Measurements from ENCODE around the gene TBC1D16. TPM values are rescaled to one million over a fixed set of nuclear protein-coding genes. Genes with fewer than 3 reads are reported as not detected.

TBC1D16 gene
- total RNA-seq, 1 experiment from 2014 or later: 96.1 TPM

DNA sequence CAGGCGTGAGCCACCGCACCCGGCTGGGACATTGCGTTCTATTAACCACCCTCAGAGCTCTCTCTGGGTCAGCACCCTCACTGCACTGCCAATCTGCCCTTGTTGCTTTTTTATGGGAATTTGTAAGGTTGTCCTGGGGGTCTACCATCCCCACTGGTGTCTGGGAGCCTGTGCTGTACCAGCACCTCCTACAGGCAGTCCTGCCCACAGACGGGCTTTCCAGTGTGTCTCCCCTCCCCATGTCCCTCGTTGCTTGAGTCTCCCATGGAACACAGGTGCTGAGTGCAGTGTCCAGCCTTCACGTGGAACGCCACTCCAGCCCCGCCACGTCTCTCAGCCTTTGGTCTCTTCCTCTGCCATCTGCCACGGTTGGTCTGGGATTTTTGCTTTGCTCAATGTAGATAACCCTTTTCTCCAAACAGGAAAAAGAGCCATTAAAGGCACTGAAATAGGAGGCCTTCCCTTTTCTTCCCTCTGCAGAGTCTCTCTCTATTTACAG is 128.4 kb downstream of the TBC1D16 start:
- DNase-seq (ENCODE audit: low spot score) (peak; percentile 8), ATAC-seq (no peak)
- ChIA-PET CTCF (no interaction called here), POLR2A (no interaction called here)
- H3K4me3 Mint-ChIP-seq: no peak overlapping the region
- no peak for TF ChIP-seq E2F5 (CRISPR knock-in tag; IDR thresholded peaks at IDR 0.05)
- TF ChIP-seq HMGA2 (CRISPR knock-in tag; IDR thresholded peaks at IDR 0.05): no peak
- TF ChIP-seq TEAD4 (CRISPR knock-in tag; IDR thresholded peaks at IDR 0.05): no peak
- TF ChIP-seq ZNF138 (CRISPR knock-in tag; conservative IDR thresholded peaks at IDR 0.05): no peak
- no peak for TF ChIP-seq NFYB (CRISPR knock-in tag; conservative IDR thresholded peaks at IDR 0.05; ENCODE audit: low read depth)
- TF ChIP-seq NR2C2 (CRISPR knock-in tag; IDR thresholded peaks at IDR 0.05): no peak
- TF ChIP-seq ARID4B (CRISPR knock-in tag; IDR thresholded peaks at IDR 0.05; ENCODE audit: borderline replicate concordance): no peak
- TF ChIP-seq, protein P1, sequence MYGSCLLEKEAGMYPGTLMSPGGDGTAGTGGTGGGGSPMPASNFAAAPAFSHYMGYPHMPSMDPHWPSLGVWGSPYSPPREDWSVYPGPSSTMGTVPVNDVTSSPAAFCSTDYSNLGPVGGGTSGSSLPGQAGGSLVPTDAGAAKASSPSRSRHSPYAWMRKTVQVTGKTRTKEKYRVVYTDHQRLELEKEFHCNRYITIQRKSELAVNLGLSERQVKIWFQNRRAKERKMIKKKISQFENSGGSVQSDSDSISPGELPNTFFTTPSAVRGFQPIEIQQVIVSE (CRISPR knock-in tag; IDR thresholded peaks at IDR 0.05; ENCODE audit: borderline replicate concordance): no peak
- no peak for TF ChIP-seq ELF4 (CRISPR knock-in tag; IDR thresholded peaks at IDR 0.05; ENCODE audit: low read depth)
- TF ChIP-seq, protein P2, sequence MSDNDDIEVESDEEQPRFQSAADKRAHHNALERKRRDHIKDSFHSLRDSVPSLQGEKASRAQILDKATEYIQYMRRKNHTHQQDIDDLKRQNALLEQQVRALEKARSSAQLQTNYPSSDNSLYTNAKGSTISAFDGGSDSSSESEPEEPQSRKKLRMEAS (CRISPR knock-in tag; IDR thresholded peaks at IDR 0.05): no peak
- TF ChIP-seq CREB1 (CRISPR knock-in tag; IDR thresholded peaks at IDR 0.05): no peak
- no peak for TF ChIP-seq GABPB1 (CRISPR knock-in tag; IDR thresholded peaks at IDR 0.05)
- no peak for TF ChIP-seq EMX1 (CRISPR knock-in tag; IDR thresholded peaks at IDR 0.05)
- TF ChIP-seq ZSCAN18 (CRISPR knock-in tag; IDR thresholded peaks at IDR 0.05): no peak
- TF ChIP-seq, protein P3, sequence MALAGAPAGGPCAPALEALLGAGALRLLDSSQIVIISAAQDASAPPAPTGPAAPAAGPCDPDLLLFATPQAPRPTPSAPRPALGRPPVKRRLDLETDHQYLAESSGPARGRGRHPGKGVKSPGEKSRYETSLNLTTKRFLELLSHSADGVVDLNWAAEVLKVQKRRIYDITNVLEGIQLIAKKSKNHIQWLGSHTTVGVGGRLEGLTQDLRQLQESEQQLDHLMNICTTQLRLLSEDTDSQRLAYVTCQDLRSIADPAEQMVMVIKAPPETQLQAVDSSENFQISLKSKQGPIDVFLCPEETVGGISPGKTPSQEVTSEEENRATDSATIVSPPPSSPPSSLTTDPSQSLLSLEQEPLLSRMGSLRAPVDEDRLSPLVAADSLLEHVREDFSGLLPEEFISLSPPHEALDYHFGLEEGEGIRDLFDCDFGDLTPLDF (CRISPR knock-in tag; IDR thresholded peaks at IDR 0.05): no peak
- TF ChIP-seq ZNF671 (CRISPR knock-in tag; IDR thresholded peaks at IDR 0.05): no peak
- no peak for TF ChIP-seq RELA (CRISPR knock-in tag; IDR thresholded peaks at IDR 0.05; ENCODE audit: borderline replicate concordance)
- no peaks in the 10 kb centered on the region for H3K9me3 Mint-ChIP-seq
- H3K36me3 Mint-ChIP-seq: no peaks in the 10 kb centered on the region
- peaks cover 10% of the 10 kb centered on the region for H3K4me1 Mint-ChIP-seq
- H3K27ac Mint-ChIP-seq: peak overlapping the region; percentile 63; the same call in 1 of the 2 replicates
- H3K27me3 Mint-ChIP-seq (ENCODE audit: low read depth): peaks cover 2% of the 10 kb centered on the region; the same call in 1 of the 2 replicates

DNA sequence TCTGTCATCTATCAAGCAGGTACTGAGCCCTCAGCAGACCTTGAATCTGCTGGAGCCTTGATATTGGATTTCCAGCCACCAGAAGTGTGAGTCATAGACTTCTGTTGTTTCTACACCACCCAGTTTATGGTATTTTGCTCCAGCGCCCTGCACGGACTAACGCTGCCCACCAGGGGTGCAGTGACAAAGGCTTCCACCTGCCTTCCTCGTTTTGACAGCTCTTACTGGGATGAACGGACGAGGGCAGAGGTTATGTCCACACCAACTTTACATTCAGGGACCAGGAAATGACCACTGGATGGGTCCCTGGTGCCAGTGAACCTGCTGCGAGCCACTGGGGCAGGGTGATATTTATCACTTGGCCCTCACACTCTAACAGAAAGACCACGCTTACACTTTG is 129.8 kb downstream of the TBC1D16 start:
- DNase-seq (ENCODE audit: low spot score): peak; percentile 26
- POLR2A ChIA-PET: no interaction called here
- Mint-ChIP-seq H3K4me3 (no peak overlapping the region), H3K27me3 (ENCODE audit: low read depth) (peaks cover 6% of the 10 kb centered on the region; the same call in 1 of the 2 replicates), H3K9me3 (no peaks in the 10 kb centered on the region), H3K27ac (no peak overlapping the region), H3K36me3 (no peaks in the 10 kb centered on the region), H3K4me1 (peaks cover 12% of the 10 kb centered on the region)
- CTCF ChIA-PET: interaction anchor here (0.6 to 0.9 kb wide), 4 partner anchors 10 to 61 kb away, joined by 3 to 6 read pairs (median 3); no protein-coding TSS in a partner anchor
- ATAC-seq: peak; percentile 47; the same call in 1 of the 2 replicates
- TF ChIP-seq GABPB1 (CRISPR knock-in tag; IDR thresholded peaks at IDR 0.05) (peak; percentile 86; the same call in 1 of the 2 replicates), JUN (CRISPR knock-in tag; IDR thresholded peaks at IDR 0.05) (no peak), STAT6 (CRISPR knock-in tag; conservative IDR thresholded peaks at IDR 0.05; ENCODE audit: low read depth) (no peak)
